ENCODE results near the gene CISD2.
"Not testable (repeated sequence)": the region's sequence is repeated elsewhere in the genome, so short reads cannot be mapped to it uniquely, and the experiment has no call there.

DNA sequence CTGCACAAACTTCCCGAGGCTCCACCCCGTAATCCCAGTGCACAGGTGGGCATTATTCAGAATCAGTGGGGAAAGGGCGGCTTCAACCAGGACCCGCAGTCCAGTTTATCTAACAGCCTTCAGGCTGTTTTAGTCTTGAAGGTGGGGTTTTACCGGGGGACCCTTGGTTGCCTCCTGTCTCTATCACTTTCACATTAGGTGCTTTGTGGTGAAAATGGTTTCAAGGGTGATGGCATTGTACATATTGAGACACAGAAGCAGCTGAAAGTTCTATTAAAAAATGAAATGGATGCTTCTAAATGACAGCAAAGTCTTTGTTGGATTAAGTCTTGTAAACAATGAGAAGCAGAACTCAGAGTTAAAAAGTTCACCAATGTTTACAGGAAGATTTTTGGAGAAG, 27.8 kb downstream of the CISD2 start:
- TF ChIP-seq, protein P1, sequence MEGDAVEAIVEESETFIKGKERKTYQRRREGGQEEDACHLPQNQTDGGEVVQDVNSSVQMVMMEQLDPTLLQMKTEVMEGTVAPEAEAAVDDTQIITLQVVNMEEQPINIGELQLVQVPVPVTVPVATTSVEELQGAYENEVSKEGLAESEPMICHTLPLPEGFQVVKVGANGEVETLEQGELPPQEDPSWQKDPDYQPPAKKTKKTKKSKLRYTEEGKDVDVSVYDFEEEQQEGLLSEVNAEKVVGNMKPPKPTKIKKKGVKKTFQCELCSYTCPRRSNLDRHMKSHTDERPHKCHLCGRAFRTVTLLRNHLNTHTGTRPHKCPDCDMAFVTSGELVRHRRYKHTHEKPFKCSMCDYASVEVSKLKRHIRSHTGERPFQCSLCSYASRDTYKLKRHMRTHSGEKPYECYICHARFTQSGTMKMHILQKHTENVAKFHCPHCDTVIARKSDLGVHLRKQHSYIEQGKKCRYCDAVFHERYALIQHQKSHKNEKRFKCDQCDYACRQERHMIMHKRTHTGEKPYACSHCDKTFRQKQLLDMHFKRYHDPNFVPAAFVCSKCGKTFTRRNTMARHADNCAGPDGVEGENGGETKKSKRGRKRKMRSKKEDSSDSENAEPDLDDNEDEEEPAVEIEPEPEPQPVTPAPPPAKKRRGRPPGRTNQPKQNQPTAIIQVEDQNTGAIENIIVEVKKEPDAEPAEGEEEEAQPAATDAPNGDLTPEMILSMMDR (IDR thresholded peaks at IDR 0.05): not testable (repeated sequence)
- not testable (repeated sequence) for TF ChIP-seq EZH2 (IDR thresholded peaks at IDR 0.05)

Measured in neural progenitor cell (in vitro differentiated cells).